Muscle layer of duodenum (tissue), 2 donors: ENCODE data around the gene NTRK1.

Experiments used
- H3K27ac ChIP-seq: one replicate; pipeline ENCODE4 v1.7.0; 2013; ENCODE audit warnings: mild to moderate bottlenecking, low read length
- H3K27me3 ChIP-seq: one replicate; pipeline ENCODE4 v1.7.0; 2013; ENCODE audit warnings: low read depth, mild to moderate bottlenecking, control low read depth, low read length
- H3K36me3 ChIP-seq, 2 donors: one replicate each; pipeline ENCODE4 v1.7.0; 2013; ENCODE audit warnings: low read length in 2 of 2, control low read depth in 1 of 2, mild to moderate bottlenecking in 1 of 2; ENCODE audit not compliant: insufficient read depth in 2 of 2, control insufficient read depth in 1 of 2
- H3K4me1 ChIP-seq, 2 donors: one replicate each; pipeline ENCODE4 v1.7.0; 2013; ENCODE audit warnings: low read length in 2 of 2, mild to moderate bottlenecking in 2 of 2, control low read depth in 1 of 2, moderate library complexity in 1 of 2; ENCODE audit not compliant: insufficient read depth in 2 of 2, control insufficient read depth in 1 of 2
- H3K4me3 ChIP-seq, 2 donors: one replicate each; pipeline ENCODE4 v1.7.0; 2013; ENCODE audit warnings: low read length in 2 of 2, low read depth in 1 of 2, mild to moderate bottlenecking in 1 of 2
- H3K9me3 ChIP-seq, 2 donors: one replicate each; pipeline ENCODE4 v1.7.0; 2013; ENCODE audit warnings: low read length in 2 of 2, control low read depth in 1 of 2, mild to moderate bottlenecking in 1 of 2; ENCODE audit not compliant: control insufficient read depth in 1 of 2
- donor health status: healthy.

The NTRK1 gene

GRCh38 chr1:156911577-156912298 is 51.1 kb downstream of the NTRK1 start:
- peaks cover 0 to 4% of the 10 kb centered on the region in 2 donors for H3K36me3 ChIP-seq
- H3K4me1 ChIP-seq = peaks cover 0 to 6% of the 10 kb centered on the region in 2 donors
- no peaks in the 10 kb centered on the region for H3K27me3 ChIP-seq
- no peak overlapping the region for H3K4me3 ChIP-seq
- no peak overlapping the region for H3K27ac ChIP-seq
- H3K9me3 ChIP-seq = no peaks in the 10 kb centered on the region

- H3K9me3 ChIP-seq = no peaks in the 10 kb centered on the region
- H3K27ac ChIP-seq = no peak overlapping the region
- no peak overlapping the region for H3K4me3 ChIP-seq
- H3K36me3 ChIP-seq = peaks cover 0 to 3% of the 10 kb centered on the region in 2 donors
- H3K4me1 ChIP-seq = peaks cover 0 to 5% of the 10 kb centered on the region in 2 donors
- H3K27me3 ChIP-seq = no peaks in the 10 kb centered on the region
Observed at GRCh38 chr1:156912310-156912709, 51.6 kb downstream of the NTRK1 start.

- Histone ChIP-seq H3K9me3 (no peaks in the 10 kb centered on the region), H3K27ac (no peak overlapping the region), H3K27me3 (no peaks in the 10 kb centered on the region), H3K36me3 (peaks cover 0 to 3% of the 10 kb centered on the region in 2 donors), H3K4me1 (no peaks in the 10 kb centered on the region), H3K4me3 (no peak overlapping the region)
Observed at GRCh38 chr1:156912861-156913808, 52.5 kb downstream of the NTRK1 start.

GRCh38 chr1:156913809-156914387 is 53.2 kb downstream of the NTRK1 start:
- H3K36me3 ChIP-seq = peaks cover 0 to 3% of the 10 kb centered on the region in 2 donors

GRCh38 chr1:156914440-156914856 is 53.8 kb downstream of the NTRK1 start:
- Histone ChIP-seq H3K27me3 (peaks cover 5% of the 10 kb centered on the region), H3K4me3 (no peak overlapping the region), H3K9me3 (no peaks in the 10 kb centered on the region), H3K36me3 (peaks cover 0 to 3% of the 10 kb centered on the region in 2 donors), H3K4me1 (no peaks in the 10 kb centered on the region), H3K27ac (no peak overlapping the region)

More at GRCh38 chr1:156913809-156914387, 53.2 kb downstream of the NTRK1 start:
- Histone ChIP-seq H3K27ac (no peak overlapping the region), H3K27me3 (no peaks in the 10 kb centered on the region), H3K4me3 (no peak overlapping the region), H3K9me3 (no peaks in the 10 kb centered on the region), H3K4me1 (no peaks in the 10 kb centered on the region)

- peaks cover 49% of the 10 kb centered on the region for H3K27me3 ChIP-seq
Observed at GRCh38 chr1:156920233-156921052, 59.8 kb downstream of the NTRK1 start, which contains the start of gene LRRC71. Gene LRRC71 (plus strand): TSS chr1:156920632. CDS start chr1:156920804, 172 bp downstream.

GRCh38 chr1:156921053-156921529 is 60.4 kb downstream of the NTRK1 start:
- H3K4me3 ChIP-seq = peak overlapping the region in 1 of 2 donors; percentile 32
- H3K9me3 ChIP-seq = no peaks in the 10 kb centered on the region
- H3K36me3 ChIP-seq = no peaks in the 10 kb centered on the region
- H3K4me1 ChIP-seq = peaks cover 0 to 24% of the 10 kb centered on the region in 2 donors
- no peak overlapping the region for H3K27ac ChIP-seq
- peaks cover 49% of the 10 kb centered on the region for H3K27me3 ChIP-seq

More at GRCh38 chr1:156920233-156921052, 59.8 kb downstream of the NTRK1 start, which contains the start of gene LRRC71:
- Histone ChIP-seq H3K9me3 (no peaks in the 10 kb centered on the region), H3K36me3 (no peaks in the 10 kb centered on the region), H3K4me3 (peak within 1 kb of the TSS in 1 of 2 donors; percentile 32), H3K4me1 (peaks cover 0 to 24% of the 10 kb centered on the region in 2 donors), H3K27ac (no peak within 1 kb of the TSS)

- no peaks in the 10 kb centered on the region for H3K36me3 ChIP-seq
- H3K4me3 ChIP-seq = peak overlapping the region in 1 of 2 donors; percentile 40
- peaks cover 0 to 36% of the 10 kb centered on the region in 2 donors for H3K4me1 ChIP-seq
- peaks cover 58% of the 10 kb centered on the region for H3K27me3 ChIP-seq
- H3K9me3 ChIP-seq = no peaks in the 10 kb centered on the region
- H3K27ac ChIP-seq = no peak overlapping the region
Observed at GRCh38 chr1:156922986-156923669, 62.5 kb downstream of the NTRK1 start.

GRCh38 chr1:156923670-156924477 is 63.2 kb downstream of the NTRK1 start:
- Histone ChIP-seq H3K4me3 (peak overlapping the region in 1 of 2 donors; percentile 40), H3K27ac (no peak overlapping the region), H3K27me3 (peaks cover 60% of the 10 kb centered on the region), H3K4me1 (peaks cover 0 to 36% of the 10 kb centered on the region in 2 donors), H3K36me3 (no peaks in the 10 kb centered on the region), H3K9me3 (no peaks in the 10 kb centered on the region)
